ENCODE data around the gene WNT3.
"Not testable (repeated sequence)": the region's sequence is repeated elsewhere in the genome, so short reads cannot be mapped to it uniquely, and the experiment has no call there.

Gene WNT3

GRCh38 chr17:46818316-46818928 is at the start of gene WNT3:
Gene WNT3 (minus strand): TSS chr17:46818692. CDS start chr17:46818597, 95 bp downstream.
- no peak for FAIRE-seq
- no peak for DNase-seq (ENCODE audit: insufficient read length, low spot score)

GRCh38 chr17:46866747-46867146 is 48.3 kb upstream of the WNT3 start:
- no peak for DNase-seq (ENCODE audit: insufficient read length, low spot score)
- no peak for FAIRE-seq

GRCh38 chr17:46866325-46866724 is 47.8 kb upstream of the WNT3 start:
- DNase-seq (ENCODE audit: insufficient read length, low spot score), result no peak
- FAIRE-seq, result no peak

GRCh38 chr17:46865100-46865499 is 46.6 kb upstream of the WNT3 start:
- FAIRE-seq (no peak), DNase-seq (ENCODE audit: insufficient read length, low spot score) (no peak)

- no peak for DNase-seq (ENCODE audit: insufficient read length, low spot score)
- FAIRE-seq, result no peak
Observed at GRCh38 chr17:46863383-46864121, 45.1 kb upstream of the WNT3 start.

GRCh38 chr17:46862949-46863348 is 44.5 kb upstream of the WNT3 start:
- DNase-seq (ENCODE audit: insufficient read length, low spot score), result no peak
- no peak for FAIRE-seq

GRCh38 chr17:46859996-46860395 is 41.5 kb upstream of the WNT3 start:
- DNase-seq (ENCODE audit: insufficient read length, low spot score) (no peak), FAIRE-seq (no peak)

- no peak for FAIRE-seq
Observed at GRCh38 chr17:46857600-46857999, 39.1 kb upstream of the WNT3 start.

GRCh38 chr17:46854948-46855347 is 36.5 kb upstream of the WNT3 start:
- DNase-seq (ENCODE audit: insufficient read length, low spot score), result no peak
- FAIRE-seq, result no peak

More at GRCh38 chr17:46857600-46857999, 39.1 kb upstream of the WNT3 start:
- no peak for DNase-seq (ENCODE audit: insufficient read length, low spot score)

- FAIRE-seq, result no peak
- DNase-seq (ENCODE audit: insufficient read length, low spot score), result no peak
Observed at GRCh38 chr17:46854515-46854914, 36.0 kb upstream of the WNT3 start.

GRCh38 chr17:46853896-46854444 is 35.5 kb upstream of the WNT3 start:
- no peak for DNase-seq (ENCODE audit: insufficient read length, low spot score)
- FAIRE-seq, result no peak

GRCh38 chr17:46851029-46851741 is 32.7 kb upstream of the WNT3 start, which contains the start of gene WNT9B:
Gene WNT9B (plus strand): TSS chr17:46851583. CDS start chr17:46851639, 56 bp downstream.
- FAIRE-seq, result no peak
- DNase-seq (ENCODE audit: insufficient read length, low spot score), result no peak

GRCh38 chr17:46850688-46851028 is 32.2 kb upstream of the WNT3 start:
- DNase-seq (ENCODE audit: insufficient read length, low spot score), result no peak
- FAIRE-seq, result no peak

- FAIRE-seq (no peak), DNase-seq (ENCODE audit: insufficient read length, low spot score) (no peak)
Observed at GRCh38 chr17:46848534-46848933, 30.0 kb upstream of the WNT3 start.

GRCh38 chr17:46847204-46848191 is 29.0 kb upstream of the WNT3 start:
- no peak for FAIRE-seq

GRCh38 chr17:46842835-46843234 is 24.3 kb upstream of the WNT3 start:
- DNase-seq (ENCODE audit: insufficient read length, low spot score), result no peak
- FAIRE-seq, result peak; percentile 33

More at GRCh38 chr17:46847204-46848191, 29.0 kb upstream of the WNT3 start:
- DNase-seq (ENCODE audit: insufficient read length, low spot score), result no peak

- FAIRE-seq (no peak), DNase-seq (ENCODE audit: insufficient read length, low spot score) (no peak)
Observed at GRCh38 chr17:46841561-46842379, 23.3 kb upstream of the WNT3 start.

GRCh38 chr17:46840596-46840995 is 22.1 kb upstream of the WNT3 start:
- FAIRE-seq; DNase-seq (ENCODE audit: insufficient read length, low spot score): not testable (repeated sequence)

- FAIRE-seq, result no peak
- no peak for DNase-seq (ENCODE audit: insufficient read length, low spot score)
Observed at GRCh38 chr17:46839211-46839610, 20.7 kb upstream of the WNT3 start.
